HG03354 (cell line): ENCODE measurements around the gene BCO2.
"Not testable (repeated sequence)": the region's sequence is repeated elsewhere in the genome, so short reads cannot be mapped to it uniquely, and the experiment has no call there.

ENCODE experiments used
- ATAC-seq: cut with Tn5 transposase; IDR thresholded peaks from one replicate; pipeline ENCODE4 v1.9.1; 2021; ENCODE audit warnings: mild to moderate bottlenecking; ENCODE audit not compliant: unreplicated experiment, poor library complexity, severe bottlenecking

Gene BCO2, protein sequence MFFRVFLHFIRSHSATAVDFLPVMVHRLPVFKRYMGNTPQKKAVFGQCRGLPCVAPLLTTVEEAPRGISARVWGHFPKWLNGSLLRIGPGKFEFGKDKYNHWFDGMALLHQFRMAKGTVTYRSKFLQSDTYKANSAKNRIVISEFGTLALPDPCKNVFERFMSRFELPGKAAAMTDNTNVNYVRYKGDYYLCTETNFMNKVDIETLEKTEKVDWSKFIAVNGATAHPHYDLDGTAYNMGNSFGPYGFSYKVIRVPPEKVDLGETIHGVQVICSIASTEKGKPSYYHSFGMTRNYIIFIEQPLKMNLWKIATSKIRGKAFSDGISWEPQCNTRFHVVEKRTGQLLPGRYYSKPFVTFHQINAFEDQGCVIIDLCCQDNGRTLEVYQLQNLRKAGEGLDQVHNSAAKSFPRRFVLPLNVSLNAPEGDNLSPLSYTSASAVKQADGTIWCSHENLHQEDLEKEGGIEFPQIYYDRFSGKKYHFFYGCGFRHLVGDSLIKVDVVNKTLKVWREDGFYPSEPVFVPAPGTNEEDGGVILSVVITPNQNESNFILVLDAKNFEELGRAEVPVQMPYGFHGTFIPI

DNA sequence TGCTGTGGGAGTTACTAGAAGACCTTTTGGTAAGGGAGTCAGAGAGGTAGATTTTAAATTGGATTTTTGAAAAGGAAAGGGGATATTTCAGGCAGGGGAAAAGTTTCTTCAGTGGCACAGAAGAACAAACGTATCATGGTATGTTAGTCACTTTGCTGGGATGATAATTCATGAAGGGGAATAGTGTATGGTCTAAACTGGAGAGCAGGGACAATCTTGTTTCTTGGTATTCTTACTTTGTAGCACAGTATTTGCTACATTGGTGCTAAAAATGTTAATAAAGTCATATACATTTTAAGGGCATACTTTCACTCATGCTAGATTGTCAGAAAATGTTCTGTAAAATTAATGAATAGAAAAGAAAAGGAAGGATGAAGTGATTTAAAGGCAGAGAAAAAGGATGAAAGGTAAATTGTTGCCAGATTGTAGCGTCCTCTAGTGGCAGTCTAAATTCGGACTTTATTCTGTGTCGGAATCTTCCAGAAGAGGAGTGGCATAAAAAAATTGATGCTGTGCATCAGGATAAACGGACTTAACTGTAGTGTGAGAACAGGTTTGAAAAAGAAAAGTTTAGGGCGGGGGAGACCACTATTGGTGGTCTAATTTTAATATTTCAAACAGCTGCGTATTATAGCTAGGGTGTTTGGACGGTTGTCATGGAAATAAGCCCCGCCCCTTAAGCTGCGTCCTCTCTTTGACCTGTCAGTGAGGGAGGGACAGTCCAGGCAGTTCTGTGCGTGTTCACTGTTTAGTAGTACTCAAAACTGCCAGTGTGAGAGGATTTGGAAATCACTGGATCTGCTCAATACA lies at the start of gene BCO2:
Gene BCO2, plus strand, starts transcription at position 724 of the 810 bp plus-strand sequence. CDS start 90 bp downstream, outside the sequence.
- peak; percentile 80 for ATAC-seq

GRCh38 chr11:112127056-112127455 lies 48.3 kb upstream of the BCO2 start:
- no peak for ATAC-seq

GRCh38 chr11:112128483-112129121 lies 46.7 kb upstream of the BCO2 start:
- ATAC-seq, result no peak

GRCh38 chr11:112129656-112130055 lies 45.7 kb upstream of the BCO2 start:
- no peak for ATAC-seq

DNA sequence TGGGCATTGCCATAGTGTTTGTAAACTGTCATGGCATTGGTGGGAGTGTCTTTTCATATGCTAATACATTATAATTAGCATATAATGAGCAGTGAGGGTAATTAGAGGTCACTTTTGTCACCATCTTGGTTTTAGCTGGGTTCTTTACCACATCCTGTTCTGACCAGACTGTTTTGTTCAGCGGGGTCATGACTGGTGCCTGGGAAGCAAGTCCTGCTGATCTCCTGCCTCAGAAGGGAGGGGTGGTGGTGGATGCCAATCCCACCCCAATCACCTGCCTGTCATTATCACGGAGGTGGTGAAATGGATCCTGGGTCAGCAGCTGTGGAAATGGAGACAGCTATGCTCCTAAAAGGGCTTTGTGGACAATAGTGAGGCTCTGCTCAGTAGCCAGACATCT lies 42.6 kb upstream of the BCO2 start:
- ATAC-seq, result no peak

GRCh38 chr11:112134473-112134872 lies 40.8 kb upstream of the BCO2 start:
- no peak for ATAC-seq

DNA sequence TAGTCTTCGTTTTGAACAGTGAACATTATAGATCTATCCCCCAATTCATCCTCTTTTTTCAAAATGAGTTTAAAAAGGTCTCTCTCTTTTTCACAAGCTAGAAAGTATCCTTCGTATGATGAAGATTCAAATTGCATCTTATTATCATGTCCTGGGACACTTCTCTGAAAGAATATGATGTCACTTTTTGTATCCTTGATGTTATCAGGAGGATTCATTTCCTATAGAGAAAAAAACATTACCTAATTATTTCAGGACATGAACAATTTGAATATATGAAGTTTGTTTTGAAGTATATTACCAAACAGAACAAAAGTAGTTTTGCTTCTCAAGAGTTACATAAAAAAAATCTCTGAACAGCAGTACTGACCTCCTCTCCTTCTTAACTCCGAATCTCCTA lies 31.7 kb upstream of the BCO2 start:
- no peak for ATAC-seq

DNA sequence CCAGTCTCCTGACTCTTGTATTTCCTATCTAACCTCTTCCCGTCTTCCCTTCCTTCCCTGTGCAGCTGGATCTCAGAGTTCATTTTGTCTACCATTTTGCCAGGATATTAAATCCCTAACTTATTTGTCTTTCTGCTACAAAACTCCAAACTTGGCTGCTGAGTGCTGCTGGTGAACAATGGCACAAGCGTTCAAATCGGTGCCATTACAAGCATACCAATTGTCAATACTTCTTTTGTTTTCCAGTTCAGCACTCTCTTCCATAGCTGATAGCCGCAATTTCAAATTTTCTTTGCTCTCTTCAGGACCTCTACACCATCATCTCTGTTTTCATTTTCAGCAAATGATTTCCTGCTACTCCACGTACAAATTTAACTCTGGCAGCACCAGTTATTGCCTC lies 24.8 kb upstream of the BCO2 start:
- ATAC-seq, result no peak

- no peak for ATAC-seq
Measured at GRCh38 chr11:112156153-112156955, 19.0 kb upstream of the BCO2 start.

GRCh38 chr11:112156956-112157766 lies 18.2 kb upstream of the BCO2 start:
- peak; percentile 59 for ATAC-seq

DNA sequence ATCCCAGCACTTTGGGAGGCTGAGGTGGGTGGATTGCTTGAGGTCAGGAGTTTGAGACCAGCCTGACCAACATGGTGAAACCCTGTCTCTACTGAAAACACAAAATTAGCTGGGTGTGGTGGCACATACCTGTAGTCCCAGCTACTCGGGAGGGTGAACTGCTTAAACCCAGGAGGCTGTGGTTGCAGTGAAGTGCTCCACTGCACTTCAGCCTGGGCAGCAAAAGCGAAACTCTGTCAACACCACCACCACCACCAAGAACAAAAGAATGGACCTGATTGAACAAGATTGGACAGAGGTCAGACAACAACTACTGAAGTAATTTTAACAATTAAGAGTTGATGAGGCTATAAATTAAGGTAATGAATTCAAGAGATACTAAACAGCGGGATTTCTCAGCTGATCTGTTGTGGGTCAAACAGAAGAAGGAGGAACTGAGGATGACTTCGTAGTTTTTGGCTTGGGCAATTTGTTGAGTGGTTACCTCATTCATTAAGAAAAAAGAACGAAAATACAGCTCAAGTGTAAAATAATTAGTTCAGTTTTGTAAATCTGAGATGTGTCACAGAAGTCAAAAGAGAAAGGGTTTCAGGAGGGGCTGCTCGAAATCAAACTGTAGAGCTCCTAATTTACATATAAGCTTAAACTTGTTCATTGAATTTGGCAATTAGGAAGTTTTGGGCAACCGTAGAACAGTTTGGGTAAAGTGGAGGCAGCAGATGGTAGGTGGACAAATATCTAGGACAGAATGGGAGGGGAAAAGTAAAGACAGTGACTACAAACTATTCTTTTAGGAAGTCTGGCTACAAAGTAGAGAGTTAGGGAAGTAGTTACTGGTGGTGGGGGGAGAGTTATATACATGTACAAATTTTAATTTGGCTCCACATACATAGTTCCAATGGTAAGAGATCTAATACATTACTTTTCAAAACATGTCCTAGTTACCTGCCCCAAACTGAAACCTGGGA lies 15.9 kb upstream of the BCO2 start:
- no peak for ATAC-seq

- no peak for ATAC-seq
Measured at GRCh38 chr11:112160091-112160848, 15.0 kb upstream of the BCO2 start.

- ATAC-seq, result no peak
Measured at GRCh38 chr11:112161012-112161411, 14.3 kb upstream of the BCO2 start.

DNA sequence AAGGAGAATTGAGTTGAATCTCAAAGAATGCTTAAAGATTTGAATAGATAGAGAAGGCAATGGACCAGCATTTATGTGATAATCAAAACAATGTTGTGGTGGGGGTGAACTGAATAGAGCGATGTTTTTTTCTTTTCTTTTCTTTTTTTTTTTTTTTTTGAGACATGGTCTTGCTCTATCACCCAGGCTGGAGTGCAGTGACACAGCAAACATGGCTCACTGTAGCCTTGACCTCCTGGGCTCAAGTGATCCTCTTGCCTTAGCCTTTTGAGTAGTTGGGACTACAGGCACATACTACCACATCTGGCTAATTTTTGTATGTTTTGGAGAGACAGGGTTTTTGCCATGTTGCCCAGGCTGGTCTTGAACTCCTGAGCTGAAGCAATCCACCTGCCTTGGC lies 13.1 kb upstream of the BCO2 start:
- ATAC-seq, result not testable (repeated sequence)

GRCh38 chr11:112162761-112163546 lies 12.4 kb upstream of the BCO2 start:
- ATAC-seq, result no peak
